Measurements from ENCODE around the gene BTBD8.

Gene BTBD8

DNA sequence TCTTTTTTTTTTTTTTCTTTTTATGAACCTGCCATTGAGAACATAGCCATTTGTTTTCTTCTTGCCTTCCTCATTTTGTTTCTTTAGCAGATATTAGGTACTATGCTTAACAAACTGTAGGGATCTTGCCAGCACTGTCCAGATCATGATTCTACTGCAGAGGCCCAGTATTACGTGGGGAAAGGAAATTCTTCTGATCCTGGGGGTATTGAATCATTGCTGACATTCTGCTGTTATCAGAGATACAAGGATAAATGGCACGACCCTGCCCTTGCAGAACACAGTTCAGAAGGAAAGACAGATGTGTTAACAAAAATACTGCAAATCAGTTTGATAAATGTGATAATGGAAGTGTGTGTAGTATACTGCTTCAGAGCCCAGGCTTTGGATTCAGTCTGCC is 56.2 kb downstream of the BTBD8 start:
- Histone ChIP-seq H3K4me1 (ENCODE audit: insufficient read depth, poor library complexity, severe bottlenecking) (no peaks in the 10 kb centered on the region), H3K9me3 (ENCODE audit: severe bottlenecking) (no peaks in the 10 kb centered on the region), H3K27ac (ENCODE audit: poor library complexity, severe bottlenecking) (no peak overlapping the region), H3K27me3 (ENCODE audit: insufficient read depth, poor library complexity, severe bottlenecking) (no peaks in the 10 kb centered on the region), H3K4me3 (ENCODE audit: severe bottlenecking) (no peak overlapping the region), H3K36me3 (ENCODE audit: low read depth) (no peaks in the 10 kb centered on the region)
- TF ChIP-seq, protein P1, sequence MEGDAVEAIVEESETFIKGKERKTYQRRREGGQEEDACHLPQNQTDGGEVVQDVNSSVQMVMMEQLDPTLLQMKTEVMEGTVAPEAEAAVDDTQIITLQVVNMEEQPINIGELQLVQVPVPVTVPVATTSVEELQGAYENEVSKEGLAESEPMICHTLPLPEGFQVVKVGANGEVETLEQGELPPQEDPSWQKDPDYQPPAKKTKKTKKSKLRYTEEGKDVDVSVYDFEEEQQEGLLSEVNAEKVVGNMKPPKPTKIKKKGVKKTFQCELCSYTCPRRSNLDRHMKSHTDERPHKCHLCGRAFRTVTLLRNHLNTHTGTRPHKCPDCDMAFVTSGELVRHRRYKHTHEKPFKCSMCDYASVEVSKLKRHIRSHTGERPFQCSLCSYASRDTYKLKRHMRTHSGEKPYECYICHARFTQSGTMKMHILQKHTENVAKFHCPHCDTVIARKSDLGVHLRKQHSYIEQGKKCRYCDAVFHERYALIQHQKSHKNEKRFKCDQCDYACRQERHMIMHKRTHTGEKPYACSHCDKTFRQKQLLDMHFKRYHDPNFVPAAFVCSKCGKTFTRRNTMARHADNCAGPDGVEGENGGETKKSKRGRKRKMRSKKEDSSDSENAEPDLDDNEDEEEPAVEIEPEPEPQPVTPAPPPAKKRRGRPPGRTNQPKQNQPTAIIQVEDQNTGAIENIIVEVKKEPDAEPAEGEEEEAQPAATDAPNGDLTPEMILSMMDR (IDR thresholded peaks at IDR 0.05; ENCODE audit: poor library complexity, severe bottlenecking): no peak
- DNase-seq (ENCODE audit: low spot score) (no peak), ATAC-seq (ENCODE audit: low read depth) (no peak)

DNA sequence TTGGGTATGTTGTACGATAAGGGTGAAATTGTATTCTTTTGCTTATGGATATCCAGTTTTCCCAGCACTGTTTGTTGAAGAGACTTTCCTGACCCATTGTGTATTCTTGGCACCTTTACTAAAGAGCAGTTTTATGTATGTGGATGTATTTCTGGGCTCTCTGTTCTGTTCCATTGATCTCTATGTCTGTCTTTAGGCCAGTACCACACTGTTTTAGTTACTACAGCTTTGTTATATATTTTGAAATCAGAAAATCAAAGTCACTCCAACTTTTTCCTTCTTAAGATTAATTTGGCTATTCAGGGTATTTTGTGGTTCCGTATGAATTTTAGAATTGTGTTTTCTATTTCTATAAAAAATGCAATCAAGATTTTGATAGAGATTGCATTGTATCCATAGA is 74.8 kb downstream of the BTBD8 start:
- no peak overlapping the region for H3K4me3 ChIP-seq (ENCODE audit: severe bottlenecking)
- H3K36me3 ChIP-seq (ENCODE audit: low read depth): no peaks in the 10 kb centered on the region
- H3K27me3 ChIP-seq (ENCODE audit: insufficient read depth, poor library complexity, severe bottlenecking): no peaks in the 10 kb centered on the region
- no peak for DNase-seq (ENCODE audit: low spot score)
- no peak for ATAC-seq (ENCODE audit: low read depth)
- peaks cover 2% of the 10 kb centered on the region for H3K9me3 ChIP-seq (ENCODE audit: severe bottlenecking)
- H3K4me1 ChIP-seq (ENCODE audit: insufficient read depth, poor library complexity, severe bottlenecking): no peaks in the 10 kb centered on the region
- no peak overlapping the region for H3K27ac ChIP-seq (ENCODE audit: poor library complexity, severe bottlenecking)
- TF ChIP-seq, protein P1 (IDR thresholded peaks at IDR 0.05; ENCODE audit: poor library complexity, severe bottlenecking): no peak

DNA sequence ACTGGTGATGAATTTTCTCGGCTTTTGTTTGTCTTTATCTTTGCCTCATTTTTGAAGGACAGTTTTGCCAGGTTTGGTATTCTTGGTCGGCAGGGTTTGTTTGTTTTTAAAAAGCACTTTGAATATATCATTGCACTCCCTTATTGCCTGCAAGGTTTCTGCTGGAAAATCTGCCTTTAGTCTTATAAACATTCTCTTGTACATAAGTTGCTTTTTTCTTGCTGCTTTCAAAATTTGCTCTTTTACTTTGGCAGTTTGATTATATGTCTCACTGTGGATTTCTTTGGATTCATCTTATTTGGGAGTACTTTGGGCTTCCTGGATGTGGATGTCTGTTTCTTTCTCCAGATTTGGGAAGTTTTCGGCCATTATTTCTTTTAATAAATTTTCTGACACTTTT is 79.4 kb downstream of the BTBD8 start:
- ATAC-seq (ENCODE audit: low read depth) (no peak), DNase-seq (ENCODE audit: low spot score) (no peak)
- H3K27ac ChIP-seq (ENCODE audit: poor library complexity, severe bottlenecking): no peak overlapping the region
- H3K27me3 ChIP-seq (ENCODE audit: insufficient read depth, poor library complexity, severe bottlenecking): no peaks in the 10 kb centered on the region
- TF ChIP-seq, protein P1 (IDR thresholded peaks at IDR 0.05; ENCODE audit: poor library complexity, severe bottlenecking): no peak
- peaks cover 2% of the 10 kb centered on the region for H3K9me3 ChIP-seq (ENCODE audit: severe bottlenecking)
- no peak overlapping the region for H3K4me3 ChIP-seq (ENCODE audit: severe bottlenecking)
- H3K36me3 ChIP-seq (ENCODE audit: low read depth): no peaks in the 10 kb centered on the region
- no peaks in the 10 kb centered on the region for H3K4me1 ChIP-seq (ENCODE audit: insufficient read depth, poor library complexity, severe bottlenecking)

DNA sequence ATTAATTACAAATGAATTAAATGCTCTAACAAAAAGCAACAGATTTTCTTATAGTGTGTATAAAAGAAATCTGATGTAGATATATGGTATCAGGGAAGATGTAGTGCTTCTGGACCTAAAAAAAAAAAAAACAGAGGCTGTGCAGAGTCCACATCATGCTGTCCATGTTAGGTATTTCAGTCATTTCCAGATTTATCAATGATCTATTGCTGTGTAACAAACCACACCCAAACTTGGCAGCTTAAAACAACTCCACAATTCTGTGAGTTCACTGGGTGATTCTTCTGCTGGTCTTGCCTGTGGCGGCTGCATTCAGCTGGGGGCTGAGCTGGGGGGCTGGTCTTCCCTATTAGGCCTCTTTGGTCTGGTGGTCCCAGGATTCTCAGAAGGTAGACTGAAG is 85.2 kb downstream of the BTBD8 start:
- ATAC-seq (ENCODE audit: low read depth): no peak
- TF ChIP-seq, protein P1 (IDR thresholded peaks at IDR 0.05; ENCODE audit: poor library complexity, severe bottlenecking): no peak
- Histone ChIP-seq H3K4me3 (ENCODE audit: severe bottlenecking) (no peak overlapping the region), H3K9me3 (ENCODE audit: severe bottlenecking) (no peaks in the 10 kb centered on the region), H3K27me3 (ENCODE audit: insufficient read depth, poor library complexity, severe bottlenecking) (peaks cover 2% of the 10 kb centered on the region), H3K4me1 (ENCODE audit: insufficient read depth, poor library complexity, severe bottlenecking) (no peaks in the 10 kb centered on the region), H3K27ac (ENCODE audit: poor library complexity, severe bottlenecking) (no peak overlapping the region), H3K36me3 (ENCODE audit: low read depth) (no peaks in the 10 kb centered on the region)
- no peak for DNase-seq (ENCODE audit: low spot score)

DNA sequence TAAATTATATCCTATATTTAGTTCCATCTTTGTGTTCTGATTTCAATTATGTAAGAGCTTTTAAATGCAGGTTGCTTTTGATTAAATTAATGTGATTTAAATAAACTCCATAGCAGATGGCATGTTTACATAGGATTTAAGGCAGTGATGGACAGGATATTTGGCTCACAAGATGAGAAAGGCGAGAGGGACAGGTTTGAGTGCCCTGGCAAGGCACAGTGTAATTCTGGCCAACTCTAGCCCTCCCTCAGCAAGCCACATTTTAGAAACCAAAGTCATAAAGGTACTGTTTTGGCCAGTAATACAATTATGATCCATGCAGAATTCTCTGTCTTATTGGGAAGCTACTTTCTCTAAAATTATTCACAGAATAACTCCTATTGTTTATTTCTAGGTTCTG is 87.0 kb downstream of the BTBD8 start:
- no peak for DNase-seq (ENCODE audit: low spot score)
- TF ChIP-seq, protein P1 (IDR thresholded peaks at IDR 0.05; ENCODE audit: poor library complexity, severe bottlenecking): no peak

More for the DNA sequence above, 87.0 kb downstream of the BTBD8 start:
- Histone ChIP-seq H3K9me3 (ENCODE audit: severe bottlenecking) (no peaks in the 10 kb centered on the region), H3K4me1 (ENCODE audit: insufficient read depth, poor library complexity, severe bottlenecking) (no peaks in the 10 kb centered on the region), H3K36me3 (ENCODE audit: low read depth) (no peaks in the 10 kb centered on the region), H3K4me3 (ENCODE audit: severe bottlenecking) (no peak overlapping the region), H3K27me3 (ENCODE audit: insufficient read depth, poor library complexity, severe bottlenecking) (peaks cover 2% of the 10 kb centered on the region), H3K27ac (ENCODE audit: poor library complexity, severe bottlenecking) (no peak overlapping the region)
- ATAC-seq (ENCODE audit: low read depth): no peak

Data from RWPE2 (cell line).